H9 (cell line): ENCODE data around the gene TMEM267. TPM values are rescaled to one million over a fixed set of nuclear protein-coding genes. Genes with fewer than 3 reads are reported as not detected.

Source experiments
- DNase-seq: peaks from one replicate; pipeline ENCODE4 v3.0.0-alpha.2; 2017
- H2AFZ ChIP-seq: one replicate; pipeline ENCODE4 v1.6.1; 2013; ENCODE audit warnings: mild to moderate bottlenecking, low read length, control low read depth, moderate library complexity
- H2AK5ac ChIP-seq: 2 replicates; pipeline ENCODE4 v1.6.1; 2013; ENCODE audit warnings: low read length, control low read depth, mixed read lengths; ENCODE audit not compliant: insufficient read length
- H2BK120ac ChIP-seq: one replicate; pipeline ENCODE4 v1.6.1; 2013; ENCODE audit warnings: low read depth, mild to moderate bottlenecking, low read length, control low read depth, inconsistent platforms; ENCODE audit not compliant: poor library complexity, severe bottlenecking
- H2BK12ac ChIP-seq: 2 replicates; pipeline ENCODE4 v1.6.1; 2013; ENCODE audit warnings: low read length, control low read depth, mixed read lengths, low read depth; ENCODE audit not compliant: insufficient read length
- H2BK15ac ChIP-seq: 2 replicates; pipeline ENCODE4 v1.6.1; 2013; ENCODE audit warnings: low read depth, low read length, control low read depth
- H2BK20ac ChIP-seq: one replicate; pipeline ENCODE4 v1.6.1; 2013; ENCODE audit warnings: low read depth, mild to moderate bottlenecking, low read length, control low read depth, inconsistent platforms; ENCODE audit not compliant: poor library complexity, severe bottlenecking
- H2BK5ac ChIP-seq: 2 replicates; pipeline ENCODE4 v1.6.1; 2013; ENCODE audit warnings: low read length, control low read depth, mixed read lengths; ENCODE audit not compliant: insufficient read length
- H3K14ac ChIP-seq: 2 replicates; pipeline ENCODE4 v1.6.1; 2013; ENCODE audit warnings: low read length, control low read depth; ENCODE audit not compliant: insufficient read depth
- H3K18ac ChIP-seq: 2 replicates; pipeline ENCODE4 v1.6.1; 2013; ENCODE audit warnings: low read depth, mild to moderate bottlenecking, mixed read lengths, low read length, control low read depth; ENCODE audit not compliant: insufficient read length
- H3K23ac ChIP-seq: 2 replicates; pipeline ENCODE4 v1.6.1; 2013; ENCODE audit warnings: low read length, control low read depth, mixed read lengths, low read depth; ENCODE audit not compliant: insufficient read length
- H3K23me2 ChIP-seq: 2 replicates; pipeline ENCODE4 v1.6.1; 2013; ENCODE audit warnings: low read depth, mild to moderate bottlenecking, mixed read lengths, low read length, control low read depth; ENCODE audit not compliant: insufficient read length, poor library complexity, severe bottlenecking
- H3K27ac ChIP-seq: 2 replicates; pipeline ENCODE4 v1.5.1; 2013; ENCODE audit warnings: low read length, control low read depth, mixed read lengths, low read depth; ENCODE audit not compliant: insufficient read length
- H3K27me3 ChIP-seq: 2 replicates; pipeline ENCODE4 v1.6.1; 2013; ENCODE audit warnings: low read length, control low read depth, inconsistent platforms; ENCODE audit not compliant: insufficient read depth
- H3K4ac ChIP-seq: 2 replicates; pipeline ENCODE4 v1.6.1; 2013; ENCODE audit warnings: low read depth, mild to moderate bottlenecking, control low read depth, inconsistent platforms, low read length, moderate library complexity
- H3K4me1 ChIP-seq: 2 replicates; pipeline ENCODE4 v1.6.1; 2013; ENCODE audit warnings: low read length, control low read depth, inconsistent platforms; ENCODE audit not compliant: insufficient read depth
- H3K4me2 ChIP-seq: 2 replicates; pipeline ENCODE4 v1.6.1; 2013; ENCODE audit warnings: low read length, control low read depth, mixed read lengths; ENCODE audit not compliant: insufficient read length, insufficient read depth
- H3K56ac ChIP-seq: 2 replicates; pipeline ENCODE4 v1.6.1; 2013; ENCODE audit warnings: low read depth, mild to moderate bottlenecking, mixed read lengths, low read length, control low read depth; ENCODE audit not compliant: insufficient read length
- H3K79me1 ChIP-seq: 2 replicates; pipeline ENCODE4 v1.6.1; 2013; ENCODE audit warnings: low read depth, mild to moderate bottlenecking, moderate library complexity, low read length, control low read depth, inconsistent platforms; ENCODE audit not compliant: insufficient read depth, poor library complexity, severe bottlenecking
- H3K79me2 ChIP-seq: 2 replicates; pipeline ENCODE4 v1.6.1; 2013; ENCODE audit warnings: low read length, control low read depth, inconsistent platforms; ENCODE audit not compliant: insufficient read depth
- H3K9ac ChIP-seq: 2 replicates; pipeline ENCODE4 v1.6.1; 2013; ENCODE audit warnings: low read length, control low read depth, mixed read lengths; ENCODE audit not compliant: insufficient read length; ENCODE audit errors: extremely low read depth
- H3K9me3 ChIP-seq: one replicate; pipeline ENCODE4 v1.6.1; 2013; ENCODE audit warnings: low read depth, low read length, inconsistent platforms; ENCODE audit not compliant: control insufficient read depth
- H3T11ph ChIP-seq: one replicate; pipeline ENCODE4 v1.6.1; 2013; ENCODE audit warnings: mild to moderate bottlenecking, low read length, control low read depth, inconsistent platforms
- H4K20me1 ChIP-seq: one replicate; pipeline ENCODE4 v1.6.1; 2013; ENCODE audit not compliant: control insufficient read depth, insufficient read length, insufficient read depth
- H4K5ac ChIP-seq: 2 replicates; pipeline ENCODE4 v1.6.1; 2013; ENCODE audit warnings: low read depth, mild to moderate bottlenecking, mixed read lengths, low read length, control low read depth; ENCODE audit not compliant: insufficient read length
- H4K8ac ChIP-seq: replicated peaks from 2 replicates; pipeline ENCODE4 v1.6.1; 2013; ENCODE audit warnings: low read length, control low read depth, mixed read lengths, low read depth; ENCODE audit not compliant: insufficient read length
- H4K91ac ChIP-seq: 2 replicates; pipeline ENCODE4 v1.6.1; 2013; ENCODE audit warnings: low read depth, mild to moderate bottlenecking, moderate library complexity, mixed read lengths, low read length, control low read depth; ENCODE audit not compliant: insufficient read length
- H3K27ac Mint-ChIP-seq, 3 experiments: 2 replicates in 2 of 3; 3 replicates in 1 of 3; pipeline ENCODE4 v1.8.0; 2020 to 2021; ENCODE audit warnings: mixed read lengths in 3 of 3, mild to moderate bottlenecking in 1 of 3, moderate library complexity in 1 of 3
- H3K27me3 Mint-ChIP-seq: 2 replicates; pipeline ENCODE4 v1.8.0; 2021; ENCODE audit warnings: low read depth, mild to moderate bottlenecking, moderate library complexity, mixed read lengths
- H3K36me3 Mint-ChIP-seq, 3 experiments: 2 replicates in 2 of 3; 3 replicates in 1 of 3; pipeline ENCODE4 v1.8.0; 2020 to 2021; ENCODE audit warnings: low read depth in 3 of 3, mixed read lengths in 3 of 3; ENCODE audit not compliant: insufficient read depth in 1 of 3
- H3K4me1 Mint-ChIP-seq, 2 experiments: 2 replicates each; pipeline ENCODE4 v1.8.0; 2020; ENCODE audit warnings: mixed read lengths in 2 of 2
- H3K4me3 Mint-ChIP-seq, 2 experiments: 2 replicates in 1 of 2; 3 replicates in 1 of 2; pipeline ENCODE4 v1.8.0; 2020 to 2021; ENCODE audit warnings: mild to moderate bottlenecking in 2 of 2, mixed read lengths in 2 of 2, moderate library complexity in 1 of 2
- H3K9me3 Mint-ChIP-seq, 2 experiments: 2 replicates in 1 of 2; 3 replicates in 1 of 2; pipeline ENCODE4 v1.8.0; 2020; ENCODE audit warnings: mild to moderate bottlenecking in 2 of 2, mixed read lengths in 2 of 2, moderate library complexity in 1 of 2
- CTCF ChIP-seq: fragments of 200-600 bp; sonication (generic); conservative IDR thresholded peaks from 3 replicates; pipeline ENCODE4 v1.8.0; 2021; ENCODE audit warnings: antibody characterized with exemption, mild to moderate bottlenecking
- WGBS: extraction: QIAGEN DNeasy Blood & Tissue Kit; methylation state at CpG from one replicate; pipeline ENCODE4 v1.1.7; 2013; ENCODE audit warnings: missing lambda C conversion rate, low lambda C conversion rate, mixed read lengths; ENCODE audit not compliant: insufficient read length; ENCODE audit errors: extremely low coverage; 5-methylcytosine and 5-hydroxymethylcytosine counted together
- total RNA-seq: library from RNA; stranded (reverse); gene quantifications from 2 replicates; pipeline ENCODE4 v1.2.1, GENCODE V29; 2021

TMEM267 gene
- total RNA-seq, 1 experiment from 2014 or later, result 5.1 TPM

- no peak overlapping the region for H3K4ac ChIP-seq
- Mint-ChIP-seq H3K9me3 (peaks cover 0 to 6% of the 10 kb centered on the region in 2 experiments; a peak in 4 of 5 replicates), H3K27ac (no peak overlapping the region), H3K4me1 (peaks cover 2 to 4% of the 10 kb centered on the region in 2 experiments; a peak in 3 of 4 replicates), H3K36me3 (peaks cover 0 to 3% (median 1%) of the 10 kb centered on the region in 3 experiments; a peak in 2 of 7 replicates), H3K4me3 (no peak overlapping the region), H3K27me3 (no peaks in the 10 kb centered on the region)
- no peak overlapping the region for H2BK12ac ChIP-seq
- no peaks in the 10 kb centered on the region for H4K20me1 ChIP-seq
- no peak for TF ChIP-seq CTCF
- H3K79me1 ChIP-seq, result no peaks in the 10 kb centered on the region
- H3K79me2 ChIP-seq, result no peaks in the 10 kb centered on the region
- no peak overlapping the region for H3T11ph ChIP-seq
- H3K4me2 ChIP-seq, result no peak overlapping the region
- no peak overlapping the region for H4K5ac ChIP-seq
- H3K56ac ChIP-seq, result no peak overlapping the region
- H2BK15ac ChIP-seq, result no peak overlapping the region
- no peak overlapping the region for H2BK5ac ChIP-seq
- no peaks in the 10 kb centered on the region for H3K23me2 ChIP-seq
- H3K14ac ChIP-seq, result no peak overlapping the region
- H3K18ac ChIP-seq, result no peak overlapping the region
- no peaks in the 10 kb centered on the region for H3K9me3 ChIP-seq
- WGBS, result no CpG with 5 or more reads among the region's 4 CpGs
- H3K27ac ChIP-seq, result no peak overlapping the region
- no peak overlapping the region for H2AFZ ChIP-seq
- H4K91ac ChIP-seq, result no peak overlapping the region
- H2BK20ac ChIP-seq, result no peak overlapping the region
- no peaks in the 10 kb centered on the region; the same call in 1 of the 2 replicates for H3K4me1 ChIP-seq
- no peak overlapping the region for H2AK5ac ChIP-seq
- no peak overlapping the region for H2BK120ac ChIP-seq
- no peak for DNase-seq
- no peak overlapping the region for H3K23ac ChIP-seq
- H3K9ac ChIP-seq, result no peak overlapping the region
- H4K8ac ChIP-seq, result no peak overlapping the region
- H3K27me3 ChIP-seq, result no peaks in the 10 kb centered on the region
Measured at GRCh38 chr5:43427306-43427705, 56.4 kb downstream of the TMEM267 start.
